GM15510 (cell line): ENCODE results near the gene LACTBL1.

Experiments used
- POLR2A ChIP-seq: IDR thresholded peaks from 3 replicates; pipeline ENCODE4 v1.6.1; 2011; ENCODE audit warnings: borderline replicate concordance; ENCODE audit not compliant: insufficient read length; ENCODE audit errors: extremely low read depth

The LACTBL1 gene

DNA sequence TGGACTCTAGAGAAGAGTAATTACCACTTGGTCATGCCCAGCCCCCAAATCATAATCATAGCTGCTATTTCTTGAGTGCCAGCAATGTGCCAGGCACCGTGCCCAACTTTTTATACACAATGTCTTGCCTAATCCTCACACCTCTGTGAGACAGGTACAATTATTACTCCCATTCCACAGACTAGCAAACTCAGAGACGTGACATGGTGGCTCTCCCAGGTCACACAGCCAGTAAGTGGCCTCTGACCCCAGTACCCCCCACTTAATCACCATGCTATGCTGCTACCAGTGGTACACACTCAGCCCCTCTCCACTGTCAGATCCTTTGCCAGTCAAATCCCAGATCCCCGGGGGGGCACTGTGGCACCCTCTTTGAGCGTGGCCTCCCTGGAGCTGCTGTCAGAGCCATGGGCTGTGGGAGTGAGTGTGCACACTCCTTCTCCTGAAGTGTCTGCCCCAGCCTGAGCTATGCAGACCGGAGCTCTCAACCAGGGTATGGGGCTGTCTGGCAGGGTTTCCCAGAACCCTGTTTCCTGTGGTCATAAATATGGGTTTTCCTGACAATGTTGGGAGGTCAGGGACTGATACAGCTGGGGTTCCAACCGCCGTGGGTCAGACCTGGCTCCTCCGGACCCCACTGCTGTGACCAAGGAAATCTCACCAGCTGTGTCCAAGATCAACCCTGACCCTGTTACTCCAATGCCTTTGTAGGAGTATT lies 51.8 kb downstream of the LACTBL1 start:
- TF ChIP-seq POLR2A = no peak

DNA sequence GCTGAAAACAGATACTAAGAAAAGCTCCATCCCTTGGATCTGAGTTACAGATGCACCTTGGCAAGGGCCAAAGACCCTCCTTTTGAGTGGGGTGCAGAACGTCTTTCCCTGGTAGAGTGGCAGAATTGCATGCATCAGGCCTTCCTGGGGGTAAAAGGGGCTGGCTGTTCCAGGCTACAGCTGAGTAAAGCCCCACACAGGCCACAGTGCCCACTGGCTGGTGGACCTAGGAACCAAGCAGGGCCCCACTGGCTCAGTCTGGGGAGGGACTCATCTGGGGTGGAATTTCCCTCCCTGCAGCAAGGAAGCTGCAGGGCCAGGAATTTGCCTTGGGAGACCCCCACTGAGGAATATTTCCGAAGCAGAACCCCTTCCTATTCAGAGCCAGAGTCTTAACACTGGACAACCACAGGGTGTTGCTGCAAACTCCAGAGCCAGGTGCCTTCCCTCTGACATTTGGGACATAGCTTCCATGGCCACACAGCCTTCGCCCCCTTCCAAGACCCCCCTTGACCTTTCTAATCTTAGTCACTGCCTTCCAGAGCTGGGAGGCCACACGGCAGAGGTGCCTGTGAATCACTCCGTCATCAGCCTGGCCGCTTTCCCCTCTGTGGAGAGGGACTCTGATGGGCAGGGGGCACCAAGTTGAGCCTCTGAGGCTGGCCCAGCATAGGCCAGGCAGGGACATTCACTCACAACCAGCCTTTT lies 52.5 kb downstream of the LACTBL1 start:
- no peak for TF ChIP-seq POLR2A

DNA sequence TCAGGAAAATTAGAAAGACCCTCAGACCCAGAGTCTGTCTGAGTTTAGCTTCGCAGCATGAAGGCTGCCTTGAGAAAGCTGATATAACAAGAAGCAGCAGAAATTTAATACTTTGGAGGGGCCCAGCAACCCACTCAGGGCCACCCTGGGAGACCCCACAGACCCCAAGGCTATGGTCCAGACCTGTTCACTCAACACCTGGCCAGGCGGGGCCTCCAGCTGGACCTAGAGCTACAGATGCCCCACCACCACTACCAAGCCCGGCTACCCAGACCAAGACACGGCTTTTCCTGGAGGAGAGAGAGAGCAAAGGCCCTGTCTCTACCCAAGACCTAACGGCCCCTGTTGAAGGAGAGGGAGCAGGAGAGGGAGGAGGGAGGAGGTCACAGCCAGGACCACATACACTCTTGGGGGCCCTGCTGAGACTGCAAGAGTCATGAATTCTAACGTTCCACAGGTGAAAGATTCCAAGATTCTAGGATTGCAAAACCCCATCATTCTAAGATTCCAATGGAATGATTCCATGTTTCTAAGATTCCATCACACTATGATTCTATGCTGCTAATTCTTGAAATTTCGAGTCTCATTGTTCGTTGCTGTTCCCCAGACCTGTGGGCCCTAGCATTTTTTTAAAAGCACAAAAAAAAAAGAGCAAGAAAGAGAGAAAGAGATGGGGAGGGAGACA lies 53.2 kb downstream of the LACTBL1 start:
- TF ChIP-seq POLR2A = no peak

DNA sequence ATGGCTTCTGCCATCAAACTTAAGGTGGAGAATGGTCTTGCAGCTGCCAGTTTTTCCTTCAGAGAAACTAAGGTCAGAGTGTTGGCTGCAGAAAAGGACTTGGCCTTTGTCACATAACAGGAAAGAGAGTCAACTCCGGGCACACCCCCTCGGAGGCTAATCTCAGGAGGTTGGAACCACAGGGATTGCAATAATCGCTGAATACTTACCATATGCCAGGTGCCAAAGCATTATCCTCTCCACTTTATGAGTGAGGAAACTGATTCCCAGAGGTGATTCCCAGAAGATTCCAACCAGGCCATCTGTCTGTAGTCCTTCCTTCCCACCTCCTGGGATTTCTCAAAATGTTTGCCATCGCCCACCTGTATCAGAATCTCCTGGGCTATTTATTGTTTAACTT lies 54.0 kb downstream of the LACTBL1 start:
- no peak for TF ChIP-seq POLR2A

DNA sequence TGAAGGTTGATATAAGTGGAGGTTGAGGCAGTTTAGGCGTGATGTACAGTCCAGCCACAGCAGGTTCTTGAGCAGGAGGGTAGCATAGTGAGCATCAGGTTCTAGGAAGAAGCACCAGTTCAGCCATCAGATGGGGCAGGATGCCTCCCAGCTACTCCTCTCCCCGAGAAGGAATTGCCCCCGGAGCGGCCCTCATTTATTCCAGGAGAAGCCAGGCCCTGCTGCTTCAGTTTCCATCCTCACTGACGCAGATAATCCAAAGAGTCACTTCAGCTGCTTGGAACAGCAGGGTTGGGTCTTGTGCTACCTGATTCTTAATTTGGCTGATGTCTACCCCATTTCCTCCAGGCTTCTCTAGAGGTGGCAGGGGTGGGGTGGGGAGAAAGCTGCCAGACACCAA lies 54.7 kb downstream of the LACTBL1 start:
- no peak for TF ChIP-seq POLR2A

DNA sequence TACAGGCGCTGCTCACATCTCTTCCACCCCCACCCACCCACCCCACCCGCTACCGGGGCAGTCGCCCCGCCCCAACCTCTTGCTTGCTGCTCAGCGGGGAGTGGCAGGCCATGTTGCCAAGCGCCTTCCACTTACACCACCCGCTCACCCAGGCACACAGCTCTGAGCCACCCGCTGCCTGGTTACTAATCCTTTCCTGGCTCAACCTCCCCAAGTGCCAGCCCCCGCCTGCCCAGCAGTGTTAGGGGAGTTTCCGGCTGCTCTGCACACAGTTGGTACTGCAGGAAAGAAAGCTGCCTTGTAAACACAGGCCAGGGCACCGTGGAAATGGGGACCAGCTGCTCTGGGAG lies 56.2 kb downstream of the LACTBL1 start:
- no peak for TF ChIP-seq POLR2A

DNA sequence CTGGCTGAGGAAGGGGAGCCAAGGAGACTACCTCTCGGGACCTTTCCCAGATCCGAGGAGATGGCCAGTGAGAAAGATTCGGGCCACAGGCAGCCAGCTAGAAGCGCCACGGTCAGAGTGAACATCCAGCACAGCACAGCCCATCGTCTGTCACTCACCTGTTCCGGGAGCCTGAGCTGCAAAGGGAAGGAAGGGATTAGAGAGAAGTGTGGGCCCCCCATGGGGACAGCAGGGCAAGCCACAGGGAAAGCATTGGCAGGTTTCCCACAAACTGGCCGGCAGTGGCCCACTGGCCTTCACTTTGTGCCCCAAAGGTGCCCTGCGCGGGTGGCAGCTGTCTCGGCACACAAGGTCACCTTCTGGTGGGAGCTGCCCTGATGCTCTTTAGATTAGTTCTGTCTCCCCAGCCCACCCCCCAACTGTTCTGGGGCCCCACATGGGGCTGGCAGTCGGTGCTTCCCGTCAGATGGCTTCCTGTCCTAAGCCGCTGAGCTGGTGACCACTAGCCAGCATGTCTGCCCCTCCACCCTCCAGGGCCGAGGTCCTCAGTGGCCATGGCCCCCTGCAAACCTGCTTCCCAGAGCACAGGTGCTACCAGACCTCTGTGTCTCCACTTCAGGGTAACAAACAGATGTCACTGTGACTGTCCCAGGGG lies 56.7 kb downstream of the LACTBL1 start:
- no peak for TF ChIP-seq POLR2A

DNA sequence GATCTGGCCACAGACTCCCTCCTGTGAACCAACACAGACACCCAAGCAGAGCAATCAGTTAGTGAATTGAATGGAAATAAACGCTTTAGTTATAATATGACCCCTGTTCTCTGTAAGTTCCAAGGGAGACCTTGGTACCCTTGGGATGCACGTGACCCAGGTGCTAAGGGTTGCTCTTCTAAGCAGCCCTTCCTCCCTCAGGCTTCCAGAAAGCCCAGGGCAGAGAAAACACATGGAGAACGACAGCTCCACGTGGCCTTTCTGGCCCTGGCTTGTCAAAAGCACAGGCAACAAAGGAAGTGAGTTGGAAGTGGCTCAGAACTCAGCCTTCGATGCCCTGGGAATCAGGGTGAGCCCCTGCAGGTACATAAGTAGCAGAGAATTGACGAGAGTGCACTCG lies 57.4 kb downstream of the LACTBL1 start:
- TF ChIP-seq POLR2A = no peak

DNA sequence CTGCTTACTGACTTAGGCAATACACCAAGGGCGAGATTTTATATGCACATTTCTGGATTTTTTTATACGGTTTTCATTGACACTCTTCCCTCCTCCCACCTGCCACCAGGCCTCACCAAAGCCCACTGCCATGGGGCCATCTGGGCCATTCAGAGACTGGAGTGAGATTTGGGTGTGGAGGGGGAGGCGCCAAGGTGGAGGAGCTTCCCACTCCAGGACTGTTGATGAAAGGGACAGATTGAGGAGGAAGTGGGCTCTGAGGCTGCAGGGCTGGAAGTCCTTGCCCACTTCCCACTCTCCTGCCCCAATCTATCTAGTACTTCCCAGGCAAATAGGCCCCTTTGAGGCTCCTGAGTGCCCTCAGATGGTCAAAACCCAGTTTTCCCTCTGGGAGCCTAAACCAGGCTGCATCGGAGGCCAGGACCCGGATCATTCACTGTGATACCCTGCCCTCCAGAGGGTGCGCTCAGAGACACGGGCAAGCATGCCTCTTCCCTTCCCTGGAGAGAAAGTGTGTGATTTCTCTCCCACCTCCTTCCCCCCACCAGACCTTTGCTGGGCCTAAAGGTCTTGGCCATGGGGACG lies 57.9 kb downstream of the LACTBL1 start:
- no peak for TF ChIP-seq POLR2A

DNA sequence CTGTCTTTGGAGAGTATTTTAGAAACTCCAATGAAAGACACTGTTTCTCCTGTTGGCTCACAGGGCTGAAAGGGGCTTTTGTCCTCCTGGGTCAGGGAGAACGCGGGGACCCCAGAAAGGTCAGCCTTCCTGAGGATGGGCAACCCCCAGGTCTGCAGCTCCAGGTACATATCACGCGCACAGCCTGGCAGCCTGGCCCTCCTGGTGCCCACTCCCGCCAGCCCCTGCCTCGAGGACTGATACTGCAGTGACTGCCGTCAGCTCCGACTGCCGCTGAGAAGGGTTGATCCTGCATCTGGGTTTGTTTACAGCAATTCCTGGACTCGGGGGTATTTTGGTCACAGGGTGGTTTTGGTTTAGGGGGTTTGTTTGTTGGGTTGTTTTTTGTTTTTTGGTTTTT lies 58.5 kb downstream of the LACTBL1 start:
- no peak for TF ChIP-seq POLR2A

DNA sequence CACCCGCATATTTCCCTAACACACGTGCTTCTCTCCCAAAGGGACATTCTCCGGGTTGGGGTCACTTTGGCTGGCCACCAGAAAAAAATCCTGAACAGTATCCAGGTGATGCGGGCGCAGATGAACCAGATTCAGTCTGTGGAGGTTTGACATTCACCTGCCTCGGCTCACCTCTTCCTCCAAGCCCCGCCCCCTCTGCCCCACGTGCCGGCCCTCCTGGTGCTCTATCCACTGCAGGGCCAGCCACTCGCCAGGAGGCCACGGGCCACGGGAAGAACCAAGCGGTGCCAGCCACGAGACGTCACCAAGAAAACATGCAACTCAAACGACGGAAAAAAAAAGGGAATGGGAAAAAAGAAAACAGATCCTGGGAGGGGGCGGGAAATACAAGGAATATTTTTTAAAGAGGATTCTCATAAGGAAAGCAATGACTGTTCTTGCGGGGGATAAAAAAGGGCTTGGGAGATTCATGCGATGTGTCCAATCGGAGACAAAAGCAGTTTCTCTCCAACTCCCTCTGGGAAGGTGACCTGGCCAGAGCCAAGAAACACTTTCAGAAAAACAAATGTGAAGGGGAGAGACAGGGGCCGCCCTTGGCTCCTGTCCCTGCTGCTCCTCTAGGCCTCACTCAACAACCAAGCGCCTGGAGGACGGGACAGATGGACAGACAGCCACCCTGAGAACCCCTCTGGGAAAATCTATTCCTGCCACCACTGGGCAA lies 59.1 kb downstream of the LACTBL1 start:
- no peak for TF ChIP-seq POLR2A

DNA sequence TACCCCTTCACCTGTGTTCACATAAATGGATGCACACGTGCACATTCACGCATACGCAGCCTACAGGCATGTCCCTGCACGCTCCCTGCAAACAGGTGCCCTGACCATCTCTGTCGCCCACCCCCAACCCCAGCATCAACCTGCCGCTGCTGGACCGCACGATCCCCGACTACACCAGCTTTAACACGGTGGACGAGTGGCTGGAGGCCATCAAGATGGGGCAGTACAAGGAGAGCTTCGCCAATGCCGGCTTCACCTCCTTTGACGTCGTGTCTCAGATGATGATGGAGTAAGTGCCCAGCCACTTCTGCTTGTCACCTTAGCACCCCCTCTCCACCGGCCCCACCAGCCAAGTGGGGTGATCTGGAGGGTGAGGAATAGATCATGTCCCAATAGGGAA lies 60.4 kb downstream of the LACTBL1 start:
- TF ChIP-seq POLR2A = no peak

DNA sequence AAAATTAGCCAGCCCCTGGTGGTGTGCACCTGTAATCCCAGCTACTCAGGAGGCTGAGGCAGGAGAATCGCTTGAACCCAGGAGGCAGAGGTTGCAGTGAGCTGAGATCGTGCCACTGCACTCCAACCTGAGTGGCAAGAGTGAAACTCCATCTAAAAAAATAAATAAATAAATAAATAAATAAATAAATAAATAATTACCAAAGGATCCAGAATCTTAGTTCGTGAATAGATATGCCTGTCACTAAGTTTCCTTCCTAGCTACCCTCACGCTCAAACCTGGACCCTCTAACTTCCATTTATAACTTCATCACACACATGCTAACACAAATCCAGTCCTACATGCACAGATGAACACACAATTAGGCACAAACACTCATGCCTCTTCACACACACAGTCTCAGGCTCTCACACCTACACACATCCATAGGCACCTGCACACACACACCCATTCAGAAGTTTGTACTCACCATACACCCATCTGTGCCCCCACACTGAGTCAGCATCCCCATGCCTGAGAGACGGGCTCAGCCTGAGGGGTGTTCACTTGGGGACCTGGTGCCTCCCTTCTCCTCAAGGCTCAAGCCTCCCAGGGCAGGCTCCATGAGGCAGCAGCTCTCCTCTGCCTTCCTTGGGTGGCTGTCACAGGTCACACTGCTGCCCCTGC lies 61.5 kb downstream of the LACTBL1 start:
- no peak for TF ChIP-seq POLR2A

DNA sequence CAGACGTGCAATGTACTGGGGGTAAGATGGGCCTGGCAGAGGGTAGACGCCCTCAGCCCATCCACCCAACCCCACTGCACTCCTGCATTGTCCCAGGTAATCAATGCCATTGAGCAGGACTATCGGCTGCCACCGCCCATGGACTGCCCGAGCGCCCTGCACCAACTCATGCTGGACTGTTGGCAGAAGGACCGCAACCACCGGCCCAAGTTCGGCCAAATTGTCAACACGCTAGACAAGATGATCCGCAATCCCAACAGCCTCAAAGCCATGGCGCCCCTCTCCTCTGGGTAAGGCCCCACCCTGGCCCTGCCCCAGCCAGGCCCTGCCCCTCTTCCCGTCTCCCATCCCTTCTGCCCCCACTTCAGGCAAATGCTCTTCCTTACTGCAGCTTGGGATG lies 62.4 kb downstream of the LACTBL1 start:
- no peak for TF ChIP-seq POLR2A

DNA sequence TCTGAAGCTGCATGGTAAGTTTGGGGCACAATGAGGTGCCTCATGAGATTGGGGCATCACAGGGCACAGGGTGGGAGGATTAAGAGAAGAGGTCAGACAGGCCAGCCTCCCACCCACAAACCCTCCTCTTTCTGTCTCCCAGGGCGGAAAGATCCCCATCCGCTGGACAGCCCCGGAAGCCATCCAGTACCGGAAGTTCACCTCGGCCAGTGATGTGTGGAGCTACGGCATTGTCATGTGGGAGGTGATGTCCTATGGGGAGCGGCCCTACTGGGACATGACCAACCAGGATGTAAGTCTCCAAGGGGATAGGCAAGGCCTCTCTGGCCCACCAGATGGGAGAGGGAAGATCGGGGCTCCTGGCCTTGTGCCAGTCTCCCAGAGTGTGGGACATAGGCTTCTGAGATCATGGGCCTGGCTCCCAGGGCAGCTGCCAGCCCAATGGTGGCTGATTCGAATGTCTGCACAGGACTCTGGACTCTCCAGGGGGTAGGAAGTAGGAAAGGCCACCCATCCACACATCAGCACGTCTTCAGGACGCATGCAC lies 63.7 kb downstream of the LACTBL1 start:
- TF ChIP-seq POLR2A = no peak

DNA sequence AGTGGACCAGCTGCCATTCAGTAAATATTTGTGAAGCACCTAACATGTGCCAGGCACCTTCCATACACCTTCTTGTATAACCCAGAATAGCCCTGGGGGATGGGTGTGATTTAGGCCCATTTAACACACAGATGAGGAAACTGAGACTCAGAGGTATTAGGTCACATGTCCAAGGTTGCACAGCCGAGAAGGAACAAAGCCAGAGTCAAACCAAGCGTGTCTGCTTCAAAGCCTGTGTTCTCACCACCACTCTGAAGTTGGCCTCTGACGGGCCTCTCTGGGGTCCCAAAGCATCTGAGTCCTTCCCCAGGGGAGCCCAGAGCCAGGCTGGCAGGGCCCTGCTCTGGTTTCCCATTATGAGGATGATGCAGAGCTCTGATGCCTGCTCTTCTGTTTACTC lies 65.1 kb downstream of the LACTBL1 start:
- no peak for TF ChIP-seq POLR2A
